Endothelial cell of umbilical vein (primary cell): ENCODE measurements around the gene TAF5L.

Experiments used
- EZH2 ChIP-seq: IDR thresholded peaks from 2 replicates; pipeline ENCODE4 v1.6.1; 2012; ENCODE audit warnings: borderline replicate concordance, low read depth, mild to moderate bottlenecking, moderate library complexity, low read length, inconsistent platforms; ENCODE audit not compliant: severe bottlenecking
- FOS ChIP-seq: IDR thresholded peaks from 2 replicates; pipeline ENCODE4 v1.6.1; 2011; ENCODE audit warnings: mild to moderate bottlenecking, low read length, moderate library complexity, borderline replicate concordance; ENCODE audit not compliant: insufficient read depth
- MAX ChIP-seq: IDR thresholded peaks from 2 replicates; pipeline ENCODE4 v1.6.1; 2011; ENCODE audit not compliant: insufficient read depth, insufficient read length
- MYC ChIP-seq: IDR thresholded peaks from one replicate; pipeline ENCODE4 v1.6.1; 2011; ENCODE audit warnings: mild to moderate bottlenecking, low read depth, low read length
- POLR2A ChIP-seq: IDR thresholded peaks from 2 replicates; pipeline ENCODE4 v1.6.1; 2012; ENCODE audit warnings: low read depth, mild to moderate bottlenecking, control low read depth, low read length
- POLR2AphosphoS5 ChIP-seq: IDR thresholded peaks from 2 replicates; pipeline ENCODE4 v1.6.1; 2012; ENCODE audit warnings: low read depth, mild to moderate bottlenecking, control low read depth, low read length, moderate library complexity; ENCODE audit not compliant: insufficient read depth
- TF ChIP-seq, protein P1 (sequence below), 2 donors: IDR thresholded peaks; 1 replicate in 1 of 2; 2 replicates in 1 of 2; pipeline ENCODE4 v1.5.1; 2011; ENCODE audit warnings: low read length in 2 of 2, mild to moderate bottlenecking in 2 of 2, moderate library complexity in 2 of 2, control low read depth in 1 of 2, inconsistent platforms in 1 of 2, low read depth in 1 of 2; ENCODE audit not compliant: insufficient read depth in 1 of 2; ENCODE audit errors: extremely low read depth in 1 of 2

DNA sequence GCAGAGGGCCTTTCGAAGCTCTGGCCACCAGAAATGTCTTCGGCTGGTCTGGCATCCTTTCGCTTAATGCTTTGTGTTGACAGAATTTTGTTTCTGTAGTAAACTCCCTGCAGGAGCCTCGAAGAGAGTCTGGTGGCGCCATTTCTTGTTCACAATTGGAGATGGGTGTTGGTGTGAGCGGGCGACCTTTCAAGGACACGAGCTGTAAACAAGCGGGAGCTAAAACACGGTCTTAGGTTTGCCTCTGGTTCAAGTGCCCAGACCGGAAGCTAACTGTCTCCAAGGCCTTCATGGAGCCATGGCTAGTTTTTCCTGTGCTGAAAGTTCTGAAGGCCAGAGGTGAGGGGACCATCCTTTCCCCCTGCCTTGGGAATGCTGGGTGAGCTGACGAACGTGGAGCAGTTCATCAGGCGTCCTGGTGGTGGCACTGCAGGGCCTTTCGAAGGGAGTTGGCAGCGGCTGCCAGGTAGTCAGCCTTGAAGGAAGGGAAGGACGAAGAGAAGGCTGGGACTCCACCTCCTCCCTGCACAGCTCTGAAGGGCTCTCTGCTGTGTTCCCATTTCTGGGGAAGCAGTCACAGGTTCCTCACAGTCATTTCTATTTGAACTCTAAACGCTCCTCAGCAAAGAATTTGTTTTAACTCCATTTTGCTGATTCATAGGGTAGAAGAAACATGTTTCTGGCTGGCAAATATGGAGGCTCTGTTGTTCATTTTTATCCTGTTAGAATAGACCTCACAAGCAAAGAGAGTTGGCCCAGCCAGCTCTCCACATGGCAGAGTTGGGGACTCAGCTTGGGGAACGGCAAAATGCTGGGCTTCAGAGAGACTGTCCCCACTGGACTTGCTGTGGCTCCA lies 35.3 kb upstream of the TAF5L start:
- TF ChIP-seq, protein P1, sequence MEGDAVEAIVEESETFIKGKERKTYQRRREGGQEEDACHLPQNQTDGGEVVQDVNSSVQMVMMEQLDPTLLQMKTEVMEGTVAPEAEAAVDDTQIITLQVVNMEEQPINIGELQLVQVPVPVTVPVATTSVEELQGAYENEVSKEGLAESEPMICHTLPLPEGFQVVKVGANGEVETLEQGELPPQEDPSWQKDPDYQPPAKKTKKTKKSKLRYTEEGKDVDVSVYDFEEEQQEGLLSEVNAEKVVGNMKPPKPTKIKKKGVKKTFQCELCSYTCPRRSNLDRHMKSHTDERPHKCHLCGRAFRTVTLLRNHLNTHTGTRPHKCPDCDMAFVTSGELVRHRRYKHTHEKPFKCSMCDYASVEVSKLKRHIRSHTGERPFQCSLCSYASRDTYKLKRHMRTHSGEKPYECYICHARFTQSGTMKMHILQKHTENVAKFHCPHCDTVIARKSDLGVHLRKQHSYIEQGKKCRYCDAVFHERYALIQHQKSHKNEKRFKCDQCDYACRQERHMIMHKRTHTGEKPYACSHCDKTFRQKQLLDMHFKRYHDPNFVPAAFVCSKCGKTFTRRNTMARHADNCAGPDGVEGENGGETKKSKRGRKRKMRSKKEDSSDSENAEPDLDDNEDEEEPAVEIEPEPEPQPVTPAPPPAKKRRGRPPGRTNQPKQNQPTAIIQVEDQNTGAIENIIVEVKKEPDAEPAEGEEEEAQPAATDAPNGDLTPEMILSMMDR (IDR thresholded peaks at IDR 0.05; ENCODE audit: extremely low read depth in 1 of 2, insufficient read depth in 1 of 2, low read depth in 1 of 2, low read length in 2 of 2) = peak; percentile 82 to 92
- TF ChIP-seq POLR2AphosphoS5 (no peak), POLR2A (no peak), EZH2 (no peak), MAX (no peak), MYC (no peak), FOS (no peak)
